ENCODE results near the gene GNAS-AS1.

The GNAS-AS1 gene

GRCh38 chr20:58841539-58842264 lies 9.0 kb downstream of the GNAS-AS1 start:
- DNase-seq (ENCODE audit: insufficient read length, low spot score): no peak
- FAIRE-seq: no peak
- no peak for TF ChIP-seq CTCF (IDR thresholded peaks at IDR 0.05; ENCODE audit: insufficient read depth, missing control alignments)

- FAIRE-seq: no peak
- no peak for TF ChIP-seq CTCF (IDR thresholded peaks at IDR 0.05; ENCODE audit: insufficient read depth, missing control alignments)
- DNase-seq (ENCODE audit: insufficient read length, low spot score): no peak
These were observed 9.7 kb downstream of the GNAS-AS1 start for GRCh38 chr20:58840816-58841538.

GRCh38 chr20:58839991-58840747 lies 10.5 kb downstream of the GNAS-AS1 start:
- DNase-seq (ENCODE audit: insufficient read length, low spot score) (no peak), FAIRE-seq (no peak)
- TF ChIP-seq CTCF (IDR thresholded peaks at IDR 0.05; ENCODE audit: insufficient read depth, missing control alignments): no peak

- no peak for DNase-seq (ENCODE audit: insufficient read length, low spot score)
- peak; percentile 24 for TF ChIP-seq CTCF (IDR thresholded peaks at IDR 0.05; ENCODE audit: insufficient read depth, missing control alignments)
- FAIRE-seq: no peak
These were observed 11.2 kb downstream of the GNAS-AS1 start for GRCh38 chr20:58839474-58839874.

GRCh38 chr20:58838174-58838573 lies 12.5 kb downstream of the GNAS-AS1 start:
- TF ChIP-seq CTCF (IDR thresholded peaks at IDR 0.05; ENCODE audit: insufficient read depth, missing control alignments): no peak
- DNase-seq (ENCODE audit: insufficient read length, low spot score) (no peak), FAIRE-seq (no peak)

- no peak for TF ChIP-seq CTCF (IDR thresholded peaks at IDR 0.05; ENCODE audit: insufficient read depth, missing control alignments)
- FAIRE-seq (no peak), DNase-seq (ENCODE audit: insufficient read length, low spot score) (no peak)
These were observed 13.0 kb downstream of the GNAS-AS1 start for GRCh38 chr20:58837717-58838116.
